ENCODE results near the gene PAM.

The PAM gene

DNA sequence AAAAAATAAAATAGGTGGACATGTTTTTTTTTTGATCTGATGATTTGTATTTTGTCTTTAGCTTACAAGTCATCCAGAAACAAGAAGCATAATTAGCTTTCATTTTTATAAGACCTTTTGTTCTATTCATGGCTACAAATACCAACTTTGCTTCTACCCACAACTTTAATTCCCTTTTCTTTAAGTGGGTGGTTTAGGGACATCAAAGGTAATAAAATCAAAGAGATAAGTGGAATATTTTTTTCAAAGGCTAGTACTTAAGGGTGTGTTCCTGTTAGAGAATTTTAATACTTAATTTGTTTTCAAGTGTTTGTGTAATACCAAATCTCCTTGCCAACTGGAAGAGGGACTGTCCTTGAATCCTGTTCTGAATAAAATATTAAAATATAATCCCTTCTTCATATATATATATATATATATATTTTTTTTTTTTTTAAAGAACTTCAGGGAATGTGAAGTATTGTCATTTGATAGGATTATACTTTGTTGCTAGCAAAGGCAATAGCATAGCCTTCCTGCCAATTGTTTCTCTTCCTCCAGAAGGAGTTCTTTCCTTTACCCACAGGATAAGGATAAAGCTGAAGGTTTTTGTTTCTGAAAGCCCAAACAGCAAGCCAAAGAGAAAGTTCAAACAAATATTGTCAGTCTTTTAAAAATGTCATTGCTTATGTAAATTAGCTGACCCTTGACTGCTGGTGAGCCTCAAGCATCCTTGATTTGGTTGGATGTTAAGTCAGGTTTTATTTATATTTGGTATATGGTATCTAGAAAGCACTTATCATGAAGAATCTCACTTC, 108.9 kb downstream of the PAM start:
- no peak for DNase-seq

DNA sequence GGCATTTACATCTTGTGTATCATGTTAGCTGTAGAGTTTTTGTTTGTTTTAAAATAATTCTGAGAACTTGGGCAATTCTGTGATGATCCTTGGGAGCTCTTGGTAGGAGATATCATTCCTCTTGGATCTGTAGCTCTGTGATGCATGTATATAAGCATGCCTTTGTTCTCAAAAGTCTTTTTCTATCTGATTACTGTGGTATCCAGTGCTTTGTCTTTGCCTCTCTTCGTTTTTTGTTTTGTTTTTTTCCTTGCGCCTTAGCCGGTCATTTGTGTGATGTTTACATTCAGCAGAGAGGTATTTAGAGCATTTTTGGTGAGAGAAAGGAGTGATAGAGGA, 110.0 kb downstream of the PAM start:
- DNase-seq = no peak

DNA sequence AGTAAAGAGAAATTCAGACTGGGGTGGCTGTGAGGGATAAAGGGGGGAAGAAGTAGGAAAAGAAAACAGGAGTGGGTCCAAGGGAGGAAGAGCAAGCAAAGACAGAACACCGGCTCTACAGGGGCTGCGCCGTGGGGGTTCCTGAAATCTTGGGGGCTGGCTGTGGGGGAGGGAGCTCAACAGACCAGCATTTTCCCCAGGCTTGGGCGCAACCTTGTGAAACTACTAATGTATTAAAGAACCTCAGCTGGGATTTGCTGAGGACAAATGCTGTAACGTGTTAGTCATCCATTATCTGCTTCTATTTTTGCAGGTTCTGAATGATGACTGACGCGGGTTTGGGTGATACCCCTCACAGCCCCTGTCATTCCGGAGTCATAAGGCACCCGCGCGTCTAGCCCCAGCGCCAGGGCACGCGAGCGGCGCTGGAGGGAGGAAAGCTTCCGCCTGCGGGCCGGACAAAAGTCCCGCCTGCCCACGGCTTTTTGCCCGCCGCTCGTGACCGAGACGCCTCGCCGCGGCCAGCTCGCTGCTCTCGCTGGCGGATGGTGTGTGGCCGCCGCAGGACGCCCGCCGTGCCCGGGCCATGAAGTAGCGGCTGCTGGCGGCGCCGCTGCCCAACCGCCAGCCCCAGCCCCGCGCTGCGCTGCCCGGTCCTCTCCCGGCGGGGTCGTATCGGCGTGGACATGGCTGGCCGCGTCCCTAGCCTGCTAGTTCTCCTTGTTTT, 110.6 kb downstream of the PAM start:
- no peak for DNase-seq

DNA sequence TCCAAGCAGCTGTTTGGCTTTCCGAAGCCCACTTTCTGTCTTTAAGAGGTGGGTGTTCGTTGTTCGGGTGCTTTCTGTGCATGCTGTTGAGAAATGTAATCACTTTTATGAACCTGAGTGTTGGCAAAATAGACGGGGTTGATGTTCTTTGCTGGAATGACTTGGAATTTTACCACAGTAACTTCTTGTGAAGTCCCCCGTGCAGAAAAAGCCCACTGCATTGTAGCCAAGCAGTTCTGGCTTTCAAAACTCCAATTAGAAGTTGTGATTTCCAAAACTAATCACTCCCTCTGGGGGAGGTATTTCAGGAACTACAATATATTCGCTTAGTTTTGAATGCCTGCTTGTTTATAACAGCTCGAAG, 111.1 kb downstream of the PAM start:
- DNase-seq = no peak

DNA sequence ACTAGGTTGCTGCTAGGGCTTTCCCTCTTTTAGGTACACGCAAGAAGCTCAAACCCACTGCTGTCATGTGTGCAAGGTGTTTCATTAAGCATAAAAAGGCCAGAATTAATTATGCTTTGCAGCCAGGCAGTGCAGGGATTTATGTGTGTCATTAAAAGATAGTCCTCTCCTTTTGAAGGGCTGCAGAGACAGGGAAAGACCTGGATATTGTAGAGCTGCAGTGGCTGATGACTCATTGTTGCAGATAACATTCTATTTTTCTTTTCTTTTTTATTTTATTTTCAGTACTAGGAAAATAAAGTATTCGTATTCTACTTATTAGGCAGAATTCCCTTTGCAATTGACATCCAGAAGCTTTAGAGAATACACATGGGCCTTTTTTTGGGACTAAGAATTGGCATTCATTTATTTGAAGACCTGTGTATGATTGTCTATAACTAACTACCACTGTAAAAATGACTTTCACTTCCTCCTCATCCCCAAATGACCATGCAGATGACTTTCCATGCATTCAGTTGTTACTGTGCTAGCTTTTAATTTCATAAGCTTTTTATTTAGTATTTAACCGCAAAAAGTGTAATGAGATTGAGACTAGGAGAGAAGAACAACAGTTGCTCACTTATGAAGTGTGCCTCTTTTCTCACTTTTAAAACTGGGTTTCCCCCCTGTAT, 113.0 kb downstream of the PAM start:
- DNase-seq = no peak

DNA sequence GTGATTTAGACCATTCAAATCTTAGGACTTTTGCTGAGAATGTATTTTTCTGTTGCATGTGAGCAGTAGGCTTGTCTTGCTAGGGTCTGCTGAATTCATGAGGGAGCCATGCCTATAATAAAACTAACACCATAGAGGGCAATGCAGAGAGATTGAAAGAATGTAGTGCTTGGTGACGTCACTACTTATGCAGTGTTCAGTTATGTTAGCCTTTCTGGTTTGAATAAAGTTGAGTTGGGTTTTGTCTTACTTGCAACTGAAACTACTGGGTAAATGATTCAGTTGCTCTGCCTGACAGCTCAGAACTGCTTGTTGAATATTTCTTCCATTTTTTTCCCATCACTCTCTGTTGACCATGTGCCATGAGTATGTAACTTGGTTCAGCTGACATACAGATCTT, 114.1 kb downstream of the PAM start:
- no peak for DNase-seq

DNA sequence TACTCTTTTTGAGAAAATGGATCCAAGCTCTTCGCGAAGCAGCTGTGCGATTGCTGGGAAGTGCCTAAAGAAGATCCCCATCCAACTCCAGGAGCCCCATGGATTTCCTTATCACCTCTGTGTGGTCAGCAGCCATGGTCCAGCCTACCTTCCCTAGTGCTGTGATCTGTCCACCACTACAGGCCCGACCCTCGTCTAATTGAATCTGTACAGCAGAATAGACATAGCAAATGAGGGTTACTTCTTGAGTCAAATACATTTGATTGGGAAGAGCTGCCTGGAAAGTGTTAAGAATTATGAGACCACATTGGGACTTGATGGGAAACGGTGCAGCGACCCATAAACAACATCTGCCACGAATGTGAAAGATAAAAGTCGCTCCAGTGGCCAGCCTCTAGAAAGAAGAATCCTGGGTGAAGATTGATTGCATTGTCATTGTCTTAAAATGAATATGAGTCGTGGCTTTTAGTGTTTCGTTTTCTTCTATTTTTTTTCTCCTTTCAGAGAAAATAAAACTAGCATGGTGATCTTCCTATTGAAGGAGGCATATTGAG, 118.4 kb downstream of the PAM start:
- DNase-seq = no peak

DNA sequence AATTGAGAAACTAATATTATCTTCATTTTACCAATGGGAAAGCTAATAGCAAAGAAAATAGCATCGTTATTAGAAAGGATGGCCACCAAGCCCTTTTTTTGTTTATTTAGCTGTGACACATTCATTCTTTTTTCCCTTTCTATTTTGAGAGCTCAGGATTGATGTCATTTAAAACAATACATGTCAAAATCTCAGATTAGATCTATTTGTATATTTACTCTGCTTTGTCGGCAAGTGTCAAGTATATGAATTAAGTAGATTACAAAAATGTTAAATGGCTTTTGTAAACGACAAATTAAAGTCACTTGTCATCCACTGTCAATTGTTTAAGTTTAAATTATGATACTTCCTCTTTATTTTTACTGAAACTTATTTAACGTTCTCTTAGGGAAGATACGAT, 118.9 kb downstream of the PAM start:
- no peak for DNase-seq

DNA sequence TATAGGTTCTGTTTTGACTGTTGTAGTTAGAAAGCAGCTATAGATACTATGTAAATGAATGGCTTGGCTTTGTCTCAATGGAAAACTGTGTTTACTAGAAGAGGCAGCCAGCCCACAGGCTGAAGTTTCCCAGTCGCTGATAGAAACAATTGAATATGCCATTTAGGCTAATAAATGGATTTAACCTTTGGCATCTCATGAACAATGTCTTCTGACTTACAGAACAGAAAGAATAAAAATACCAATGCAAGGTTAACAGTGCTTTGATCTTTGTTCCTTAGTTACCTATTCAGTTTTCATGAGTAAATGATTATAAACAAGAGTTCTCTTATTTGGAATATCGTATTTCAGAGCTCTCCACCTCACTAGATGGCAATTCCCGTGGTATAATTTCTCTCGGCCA, 120.6 kb downstream of the PAM start:
- DNase-seq = no peak

DNA sequence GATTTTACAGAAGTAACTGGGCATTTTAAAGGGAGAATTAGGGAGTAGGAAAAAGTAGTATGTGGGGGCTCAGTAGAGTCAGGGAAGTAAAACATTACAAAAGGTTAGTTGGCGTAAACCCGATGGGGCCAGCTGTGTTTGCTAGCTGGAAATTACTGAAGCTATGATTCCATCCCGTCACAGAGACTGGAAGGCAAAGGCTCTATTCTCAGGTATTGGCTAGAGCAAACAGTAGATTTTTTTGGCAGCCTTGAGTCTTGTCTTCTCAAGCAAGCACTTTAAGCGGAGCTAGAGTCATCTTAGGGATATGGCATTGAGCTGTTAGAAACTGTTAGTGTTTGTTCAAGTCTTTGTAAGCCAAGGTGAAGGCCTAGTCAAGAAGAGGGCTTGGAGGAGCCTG, 121.5 kb downstream of the PAM start:
- no peak for DNase-seq

DNA sequence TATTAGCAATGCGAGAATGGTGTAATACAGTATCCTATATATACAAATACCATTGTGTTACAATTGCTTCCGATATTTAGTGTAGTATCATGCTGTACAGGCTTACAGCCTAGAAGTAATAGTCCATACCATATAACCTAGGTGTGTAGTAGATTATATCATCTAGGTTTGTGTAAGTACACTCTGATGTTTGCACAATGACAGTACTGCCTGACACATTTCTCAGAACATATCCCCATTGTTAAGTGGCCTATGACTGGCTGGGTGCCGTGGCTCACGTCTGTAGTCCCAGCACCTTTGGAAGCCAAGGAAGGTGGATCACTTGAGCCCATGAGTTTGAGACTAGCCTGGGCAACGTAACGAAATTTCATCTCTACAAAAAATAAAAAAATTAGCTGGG, 124.6 kb downstream of the PAM start:
- no peak for DNase-seq

DNA sequence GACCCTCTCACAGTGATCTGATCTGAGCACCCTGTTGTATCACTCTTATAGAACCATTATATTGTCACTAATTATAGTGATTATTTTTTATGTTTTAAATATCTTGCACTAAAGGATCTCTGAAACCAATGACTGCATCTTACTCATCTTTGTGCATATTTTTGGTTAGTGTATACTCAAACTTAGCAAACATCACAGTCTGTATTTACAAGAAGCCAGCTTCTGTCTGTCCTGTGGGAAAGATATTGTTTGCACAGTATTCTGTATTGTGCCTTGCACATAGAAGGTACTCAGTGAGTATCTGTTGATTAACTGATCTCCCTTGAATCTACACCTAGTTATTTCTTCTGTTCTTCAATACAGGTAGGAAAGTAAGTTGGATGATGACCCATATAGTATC, 131.5 kb downstream of the PAM start:
- DNase-seq = no peak

DNA sequence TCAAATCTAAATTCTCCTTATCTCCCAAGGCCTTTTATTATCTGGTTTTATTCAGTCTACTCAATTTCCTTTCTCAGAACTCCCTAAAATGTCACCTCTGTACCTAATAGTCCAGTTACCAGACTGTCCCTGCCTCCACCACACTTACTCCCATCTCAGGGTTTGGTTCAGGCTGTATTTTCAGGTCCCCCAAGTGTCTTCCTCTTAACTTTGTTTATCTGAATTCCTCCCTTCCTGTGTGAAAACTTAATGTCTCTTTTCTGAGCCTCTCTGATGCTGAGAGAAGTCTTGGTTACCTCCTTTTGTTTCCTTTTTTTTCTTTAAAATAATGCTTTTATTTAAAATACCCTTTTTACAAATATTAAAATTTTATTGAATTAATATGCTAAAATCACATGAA, 133.4 kb downstream of the PAM start:
- no peak for DNase-seq

DNA sequence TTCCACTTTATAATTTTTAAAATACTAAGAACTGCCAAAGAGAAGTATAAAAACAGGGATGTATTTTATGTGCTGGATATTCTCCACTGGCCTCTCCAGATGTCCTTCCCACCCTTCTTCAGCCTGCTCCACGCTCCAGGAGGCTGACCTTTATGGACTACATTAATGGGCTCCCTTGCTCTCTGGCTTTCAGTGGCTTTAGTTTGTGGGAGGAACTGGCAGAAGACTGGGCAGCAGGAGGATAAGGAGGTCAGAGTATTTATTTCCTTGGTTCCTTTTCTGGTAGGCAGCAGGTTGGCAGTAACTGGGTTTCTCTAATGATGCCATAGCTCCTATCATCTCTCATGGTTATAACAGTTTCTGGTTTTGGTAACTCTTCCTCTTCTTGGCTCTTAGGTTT, 133.9 kb downstream of the PAM start:
- no peak for DNase-seq

DNA sequence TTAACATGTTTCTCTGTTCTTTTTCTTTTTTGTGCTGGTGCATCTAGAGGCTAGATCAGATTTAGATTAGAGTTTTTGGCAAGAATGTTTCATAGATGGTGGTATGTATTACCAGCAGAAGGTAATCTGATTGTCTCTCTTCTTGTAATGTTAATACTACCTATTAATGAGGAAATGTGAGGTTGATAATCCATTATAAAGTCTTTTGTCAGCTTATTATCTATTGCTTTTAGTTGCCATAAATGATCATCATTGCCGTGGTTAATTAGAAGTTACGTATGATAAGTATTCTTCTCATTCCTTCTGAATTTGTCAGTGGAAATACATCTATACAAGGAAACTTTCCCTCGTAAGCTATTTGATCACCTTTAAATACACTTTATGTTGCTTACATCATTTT, 135.0 kb downstream of the PAM start:
- no peak for DNase-seq

DNA sequence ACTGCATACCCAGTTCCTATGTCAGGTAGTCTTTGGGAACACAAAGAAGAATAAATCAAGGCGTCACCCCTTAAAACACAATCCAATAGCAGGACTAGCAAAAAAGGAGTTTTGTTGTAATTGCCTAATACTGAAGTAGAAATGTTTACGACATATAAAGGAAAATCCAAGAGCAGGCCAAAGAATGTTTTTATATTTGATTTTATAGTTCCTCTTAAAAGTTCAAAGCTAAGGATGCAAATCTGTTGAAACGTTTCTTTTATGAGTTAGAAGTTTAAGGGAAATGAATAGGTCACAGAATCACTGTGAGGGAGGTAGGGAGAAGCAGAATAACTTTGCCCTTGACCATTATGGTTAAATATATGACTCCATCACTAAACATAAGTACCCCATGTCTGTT, 136.1 kb downstream of the PAM start:
- no peak for DNase-seq

DNA sequence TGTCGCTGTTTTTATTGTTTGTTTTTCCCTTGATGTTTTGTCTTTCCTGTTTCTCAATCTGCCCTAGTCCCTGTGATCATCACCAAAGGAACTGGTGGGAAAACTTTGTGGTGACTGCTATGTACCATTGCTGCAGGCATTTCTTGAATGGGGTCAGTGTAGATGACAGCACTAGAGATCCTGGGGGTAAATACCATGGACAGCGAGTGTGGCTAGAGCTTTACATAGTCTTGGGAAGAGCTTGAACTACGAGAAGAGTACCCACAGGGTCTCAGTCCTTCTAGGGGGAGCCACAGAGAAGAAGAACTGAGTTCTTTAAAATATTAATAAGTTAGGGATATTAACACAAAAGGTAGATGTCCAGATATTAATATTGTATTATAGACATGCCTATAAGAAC, 138.8 kb downstream of the PAM start:
- DNase-seq = no peak

DNA sequence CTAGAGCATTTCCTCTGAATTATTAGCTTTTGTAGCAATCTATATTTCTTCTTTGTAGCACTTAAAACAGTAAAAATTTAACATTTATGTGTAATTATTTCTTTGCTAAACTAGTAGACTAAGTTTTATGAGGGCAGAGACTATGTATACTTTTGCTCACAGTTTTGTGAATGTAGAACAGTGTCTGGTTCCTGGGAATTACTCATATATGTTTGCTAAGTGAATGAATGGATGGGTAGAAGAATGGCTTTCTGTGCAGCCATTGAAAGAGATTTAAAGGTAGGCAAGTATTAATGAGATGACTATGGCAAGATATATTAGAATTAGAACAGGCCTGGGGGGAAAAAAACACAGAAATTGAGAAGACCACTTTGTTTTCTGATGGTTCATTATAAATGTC, 140.1 kb downstream of the PAM start:
- DNase-seq = no peak

DNA sequence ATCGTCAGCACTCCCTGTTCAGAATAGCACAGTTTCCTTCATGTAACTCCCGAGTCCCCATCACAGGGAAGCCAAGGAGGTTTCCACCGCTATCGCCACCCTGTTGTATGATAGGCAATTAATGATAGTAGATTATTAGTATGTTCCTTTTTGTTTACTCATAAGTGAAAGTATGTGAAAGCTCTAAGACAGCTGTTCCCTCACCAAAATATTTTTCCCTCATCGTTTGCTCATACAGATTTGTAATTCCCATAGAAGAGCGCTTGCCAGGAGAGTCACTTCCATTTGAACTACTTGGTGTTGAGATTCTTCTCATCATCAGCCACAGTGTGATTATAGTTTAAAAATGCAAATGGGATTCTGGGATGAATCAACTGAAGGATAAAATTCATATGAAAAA, 140.9 kb downstream of the PAM start:
- no peak for DNase-seq

DNA sequence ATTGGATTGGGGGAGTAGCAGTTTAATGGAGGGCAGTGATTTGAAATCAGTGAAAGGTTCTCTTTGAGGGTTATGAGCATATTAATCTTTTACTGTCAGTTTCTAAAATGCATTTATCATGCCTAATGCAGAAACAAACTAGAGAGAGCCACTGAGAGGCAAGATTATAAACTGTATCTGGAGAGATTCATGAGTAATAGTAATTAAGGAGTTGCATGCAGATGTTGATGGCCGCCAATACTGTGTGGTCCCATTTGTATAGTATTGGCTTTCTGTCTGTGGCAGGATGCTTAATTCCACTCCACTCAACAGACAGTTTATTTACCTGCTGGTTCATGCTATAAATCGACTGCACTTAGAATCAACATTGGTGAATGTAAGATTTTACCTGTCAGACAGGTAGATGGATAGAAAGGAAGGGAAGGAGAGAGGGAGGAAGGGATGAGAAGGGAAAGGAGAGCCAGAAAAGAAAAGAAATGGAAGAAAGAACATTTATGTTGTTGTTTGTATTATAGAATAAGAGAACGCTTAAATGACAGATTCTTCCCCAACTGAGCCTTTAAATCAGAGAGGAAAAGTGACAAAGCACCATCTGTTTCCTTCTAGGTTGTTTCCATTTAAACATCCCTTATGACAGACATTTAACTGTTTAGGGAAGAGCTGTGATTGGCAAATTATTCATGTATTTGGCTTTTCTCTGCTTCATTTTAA, 146.5 kb downstream of the PAM start:
- DNase-seq = no peak

DNA sequence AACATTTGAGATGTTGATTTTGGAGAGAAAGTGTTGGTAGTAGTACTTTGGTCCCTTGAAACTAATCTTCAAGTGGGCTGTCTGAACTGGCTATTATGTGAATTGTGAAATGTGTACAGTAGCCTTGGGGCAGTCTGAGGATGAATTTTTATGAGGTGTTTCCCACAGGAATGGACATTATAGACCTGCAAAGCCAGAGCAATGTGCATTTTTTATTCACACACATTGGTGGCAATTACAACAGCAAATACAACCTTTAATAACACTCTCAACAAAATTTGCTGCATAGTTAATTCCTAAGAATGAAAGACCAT, 147.0 kb downstream of the PAM start:
- no peak for DNase-seq

DNA sequence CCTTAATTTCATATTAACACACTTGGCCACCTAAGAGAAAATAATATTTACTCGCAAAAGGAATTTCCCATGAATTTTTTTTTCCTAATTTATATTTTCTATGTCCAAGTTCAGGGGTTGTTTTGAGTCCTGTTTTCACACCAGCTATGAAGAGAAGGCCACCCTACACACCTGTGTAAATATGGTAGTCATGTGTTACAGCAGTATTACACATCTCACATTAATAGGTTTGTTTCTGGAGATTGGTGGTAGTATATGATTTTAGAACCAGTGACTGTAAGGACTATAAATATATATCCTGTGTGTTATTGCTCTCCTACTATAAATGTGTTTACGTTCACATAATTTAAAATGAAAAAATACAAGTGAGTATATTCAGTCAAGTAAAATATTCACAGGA, 147.5 kb downstream of the PAM start:
- no peak for DNase-seq

DNA sequence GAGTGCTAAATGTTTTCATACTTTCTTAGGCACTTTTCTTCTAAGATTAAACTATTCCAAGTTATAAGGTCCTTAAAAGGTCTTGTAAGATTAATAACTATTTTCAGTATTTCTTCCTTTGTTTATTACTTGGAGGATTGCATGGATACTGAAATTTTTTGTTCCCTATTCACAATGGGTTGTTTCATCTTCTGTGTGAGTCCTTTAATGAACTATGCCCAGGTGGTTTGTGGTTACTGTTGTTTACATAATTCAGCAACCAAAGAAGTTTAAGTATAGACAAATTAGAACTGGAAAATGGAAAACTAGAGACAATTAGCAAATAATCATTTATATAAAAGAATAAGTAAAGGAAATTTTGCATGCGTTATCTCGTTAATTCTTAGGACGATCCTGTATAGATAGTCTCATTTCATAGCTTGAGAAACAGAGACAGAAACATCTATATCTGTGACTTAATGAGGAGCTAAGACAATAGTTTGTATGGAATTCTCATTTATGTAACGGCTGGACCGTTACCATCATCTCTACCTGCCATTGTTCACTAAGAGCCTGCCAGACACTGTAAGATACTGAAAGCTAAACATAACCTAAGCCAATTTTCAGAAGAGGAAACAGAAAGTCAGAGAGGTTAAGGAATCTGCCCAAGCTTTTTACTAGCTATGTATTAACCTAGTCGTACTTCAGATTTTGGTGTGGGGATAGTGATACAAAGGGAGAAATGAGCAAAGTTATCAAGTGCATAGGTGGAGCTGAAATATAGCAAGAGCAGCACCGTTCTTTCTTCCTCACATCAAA, 148.2 kb downstream of the PAM start:
- DNase-seq = no peak
